Stimulated activated CD8-positive, alpha-beta memory T cell treated with anti-CD3 and anti-CD28 coated beads, Interleukin-7, amount 100 ng/mL, for 24 hours (primary cell): ENCODE measurements around the gene DNAH12.
"Not testable (repeated sequence)": the region's sequence is repeated elsewhere in the genome, so short reads cannot be mapped to it uniquely, and the experiment has no call there.

Experiments
- DNase-seq: peaks from one replicate; pipeline ENCODE4 v3.0.0-alpha.2; 2020; ENCODE audit warnings: low read depth

DNAH12 gene

GRCh38 chr3:57314204-57314603, 229.9 kb downstream of the DNAH12 start:
- no peak for DNase-seq

- DNase-seq, result no peak
Measured at GRCh38 chr3:57309769-57310360, 234.3 kb downstream of the DNAH12 start.

GRCh38 chr3:57303520-57303919, 240.6 kb downstream of the DNAH12 start:
- not testable (repeated sequence) for DNase-seq

- no peak for DNase-seq
Measured at GRCh38 chr3:57298041-57298440, 246.1 kb downstream of the DNAH12 start.

GRCh38 chr3:57292897-57293526, 251.1 kb downstream of the DNAH12 start:
- no peak for DNase-seq

GRCh38 chr3:57292159-57292896, 251.8 kb downstream of the DNAH12 start, which contains the start of gene ASB14:
Gene ASB14 (minus strand): TSS chr3:57292685. CDS start chr3:57292033, 652 bp downstream.
- no peak for DNase-seq

- no peak for DNase-seq
Measured at GRCh38 chr3:57288403-57288802, 255.7 kb downstream of the DNAH12 start.

- DNase-seq, result no peak
Measured at GRCh38 chr3:57287205-57287604, 256.9 kb downstream of the DNAH12 start.

- no peak for DNase-seq
Measured at GRCh38 chr3:57283334-57283733, 260.8 kb downstream of the DNAH12 start.

GRCh38 chr3:57281715-57282114, 262.4 kb downstream of the DNAH12 start:
- DNase-seq, result no peak

GRCh38 chr3:57279685-57280084, 264.5 kb downstream of the DNAH12 start:
- no peak for DNase-seq

- no peak for DNase-seq
Measured at GRCh38 chr3:57278237-57278636, 265.9 kb downstream of the DNAH12 start.

- no peak for DNase-seq
Measured at GRCh38 chr3:57275393-57275792, 268.8 kb downstream of the DNAH12 start.

- no peak for DNase-seq
Measured at GRCh38 chr3:57274845-57275244, 269.3 kb downstream of the DNAH12 start.

GRCh38 chr3:57268416-57268815, 275.7 kb downstream of the DNAH12 start:
- DNase-seq, result no peak

GRCh38 chr3:57261929-57262328, 282.2 kb downstream of the DNAH12 start:
- DNase-seq, result no peak

- no peak for DNase-seq
Measured at GRCh38 chr3:57261119-57261518, 283.0 kb downstream of the DNAH12 start.

- no peak for DNase-seq
Measured at GRCh38 chr3:57257678-57258077, 286.5 kb downstream of the DNAH12 start.

GRCh38 chr3:57256844-57257243, 287.3 kb downstream of the DNAH12 start:
- no peak for DNase-seq

GRCh38 chr3:57252404-57252803, 291.7 kb downstream of the DNAH12 start:
- no peak for DNase-seq

- DNase-seq, result no peak
Measured at GRCh38 chr3:57244946-57245345, 299.2 kb downstream of the DNAH12 start.
